Measurements from ENCODE around the gene LRRC45.

Gene LRRC45

DNA sequence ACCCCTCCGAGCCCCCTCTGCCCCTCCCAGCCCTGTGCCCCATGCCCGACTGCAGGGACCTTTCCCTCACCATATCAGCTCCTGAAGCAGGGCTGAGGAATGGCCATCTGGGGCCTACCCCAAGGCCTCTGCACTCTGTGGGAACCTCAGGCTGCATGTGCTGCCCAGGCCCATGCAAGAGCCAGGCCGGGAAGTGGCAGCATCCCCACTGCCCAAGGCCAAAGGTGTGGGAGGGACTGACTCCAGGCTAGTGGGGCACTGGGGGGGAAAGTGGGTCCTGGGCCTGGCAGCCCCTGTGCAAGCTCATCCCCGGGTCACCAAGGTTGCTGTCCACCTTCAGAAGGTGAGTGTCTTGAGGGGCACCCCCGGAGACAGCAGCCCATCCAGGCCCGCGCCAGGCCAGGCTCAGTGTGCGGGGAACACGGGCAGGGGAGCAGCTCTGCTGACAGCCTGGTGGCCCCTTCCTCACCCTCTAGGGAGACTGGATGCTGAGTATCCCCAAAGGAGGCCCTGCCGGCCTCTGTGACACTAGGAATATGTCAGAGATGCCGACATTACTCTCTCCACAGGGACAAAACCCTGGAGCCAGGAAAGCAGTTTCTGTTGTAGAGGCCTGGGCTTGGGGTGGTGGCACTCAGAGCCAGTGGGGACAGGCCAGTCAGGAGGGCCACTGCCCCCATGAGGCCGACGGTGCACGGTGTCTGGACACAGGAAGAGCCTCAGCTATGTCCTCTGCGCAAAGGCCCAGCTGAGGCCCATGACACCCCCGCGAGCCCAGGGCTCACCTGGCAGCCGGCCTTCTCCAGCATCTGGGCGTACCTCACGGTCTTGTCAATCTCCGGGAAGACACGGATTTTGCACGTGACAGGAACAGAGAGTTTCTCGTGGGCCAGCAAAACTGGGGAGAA lies 39.2 kb downstream of the LRRC45 start:
- DNase-seq (ENCODE audit: low read depth in 2 of 2): no peak

DNA sequence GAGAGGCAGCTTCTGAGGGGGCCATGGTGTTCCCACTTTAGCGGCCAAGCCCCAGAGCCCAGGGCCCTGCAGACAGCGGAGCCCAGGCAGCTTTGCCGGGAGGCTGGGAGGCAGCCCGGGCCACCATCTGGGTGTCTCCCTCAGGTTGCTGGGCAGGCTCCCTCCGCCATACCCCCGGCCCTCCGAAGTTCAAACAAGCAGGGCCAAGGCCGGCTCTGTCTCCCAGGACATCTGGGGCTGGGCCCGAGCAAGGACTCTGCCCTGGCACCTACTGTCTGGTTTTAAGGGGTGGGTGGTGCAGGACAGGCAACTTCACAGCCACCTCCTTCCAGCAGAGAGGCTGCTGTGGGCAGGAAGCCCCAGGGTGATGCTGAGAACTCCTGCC lies 39.9 kb downstream of the LRRC45 start:
- DNase-seq (ENCODE audit: low read depth in 2 of 2): no peak

DNA sequence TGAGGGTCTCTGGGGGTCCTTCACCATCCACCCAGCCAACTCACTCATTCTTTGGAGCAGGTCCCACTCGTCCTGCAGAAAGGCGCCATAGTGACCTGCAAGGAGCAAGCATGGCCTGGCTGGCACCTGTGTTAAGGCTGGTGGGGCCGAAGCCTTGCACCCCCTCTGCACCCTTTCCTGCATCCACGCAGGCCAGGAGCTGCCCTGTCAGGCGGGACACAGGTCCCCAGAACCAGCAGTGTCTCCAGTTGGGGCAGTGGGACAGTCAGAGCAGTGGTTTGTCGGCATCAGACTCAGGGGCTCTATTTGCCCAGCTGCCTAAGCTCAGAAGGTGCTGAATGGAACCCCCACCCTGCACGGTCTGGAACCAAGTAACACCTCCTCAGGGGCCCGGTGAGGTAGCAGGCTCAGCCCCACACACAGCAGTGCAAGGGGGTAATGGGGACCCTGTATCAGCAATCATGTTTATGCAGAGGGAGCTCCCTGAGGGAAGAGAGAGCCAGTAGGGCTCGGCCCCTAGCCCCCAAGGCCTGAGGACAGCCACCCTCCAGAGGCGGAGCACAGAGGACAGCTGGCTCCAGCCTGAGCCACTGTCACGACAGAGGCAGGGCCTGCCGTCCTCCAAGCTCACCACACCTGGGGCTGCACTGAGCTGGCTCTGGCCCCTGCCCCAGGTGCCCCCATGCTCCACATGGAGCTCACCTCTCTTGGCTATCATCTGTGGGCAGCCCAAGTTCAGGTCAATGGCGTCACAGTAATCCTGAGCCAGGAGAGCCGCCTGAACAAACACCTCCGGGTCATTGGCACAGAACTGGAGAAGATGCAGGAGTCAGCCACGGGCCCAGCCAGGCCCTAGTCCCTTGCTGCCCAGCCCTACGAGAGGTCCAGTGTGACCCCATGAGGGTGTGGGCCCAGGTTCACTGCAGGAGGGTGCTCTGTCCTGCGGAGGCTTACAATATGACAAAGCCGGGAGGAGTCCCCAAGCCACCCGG lies 40.6 kb downstream of the LRRC45 start:
- DNase-seq (ENCODE audit: low read depth in 2 of 2): no peak

DNA sequence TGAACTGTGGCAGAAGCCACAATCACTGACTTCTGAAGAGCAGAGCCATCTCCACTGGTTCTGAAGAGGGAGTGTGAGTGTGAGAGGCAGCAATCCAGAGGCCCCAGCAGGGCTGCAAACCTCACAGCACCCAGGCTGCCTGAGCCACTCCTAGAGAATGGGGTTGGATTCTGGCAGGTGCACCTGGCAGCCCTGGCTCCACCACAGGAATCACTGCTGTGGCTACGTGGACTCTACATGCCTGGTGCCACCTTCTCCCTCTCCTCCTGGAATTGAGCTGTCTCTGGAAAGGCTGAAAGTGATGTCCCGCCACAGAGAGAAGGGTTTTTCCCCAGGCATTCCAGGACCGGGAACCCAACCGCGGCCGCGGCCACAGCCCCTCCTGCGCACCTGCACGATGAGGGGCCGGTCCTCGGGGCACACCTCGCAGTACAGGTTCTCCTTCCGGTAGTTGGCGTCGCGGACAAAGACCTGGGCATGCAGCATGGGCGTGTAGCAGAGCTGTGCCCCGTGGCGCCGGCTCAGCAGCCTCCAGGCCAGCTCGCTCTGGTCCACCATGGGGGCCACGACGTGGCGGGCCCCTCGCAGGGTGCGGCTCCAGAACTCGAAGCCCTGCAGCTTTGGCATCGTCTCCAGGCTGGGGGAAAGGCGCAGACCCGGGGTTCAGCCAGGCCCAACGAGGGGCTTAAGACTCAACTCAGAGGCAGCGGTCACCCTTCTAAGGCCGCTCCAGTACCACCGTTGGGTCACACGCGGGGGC lies 41.5 kb downstream of the LRRC45 start:
- no peak for DNase-seq (ENCODE audit: low read depth in 2 of 2)

DNA sequence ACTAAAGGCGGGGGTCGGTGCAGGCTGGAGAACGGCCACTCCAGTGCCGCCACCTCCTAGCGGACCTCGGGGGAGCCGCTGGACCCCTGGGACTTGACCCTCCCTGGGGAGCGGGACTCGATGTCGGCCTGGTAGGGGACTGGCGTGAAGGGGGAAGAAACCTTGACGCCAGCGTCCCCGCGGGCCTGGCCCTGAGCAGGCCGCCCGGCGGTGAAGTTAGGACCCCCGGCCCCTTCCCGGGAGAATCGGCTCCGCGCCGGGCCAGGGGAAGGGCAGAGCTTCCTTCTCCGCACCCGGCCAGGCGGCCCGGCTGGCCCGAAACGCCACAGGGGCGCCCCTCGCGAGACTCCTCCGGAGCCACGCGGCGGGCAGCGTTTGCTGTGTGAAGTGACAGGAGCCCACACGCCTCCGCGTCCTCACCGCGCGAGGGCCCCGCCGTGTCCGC lies 42.1 kb downstream of the LRRC45 start:
- DNase-seq (ENCODE audit: low read depth in 2 of 2): no peak

DNA sequence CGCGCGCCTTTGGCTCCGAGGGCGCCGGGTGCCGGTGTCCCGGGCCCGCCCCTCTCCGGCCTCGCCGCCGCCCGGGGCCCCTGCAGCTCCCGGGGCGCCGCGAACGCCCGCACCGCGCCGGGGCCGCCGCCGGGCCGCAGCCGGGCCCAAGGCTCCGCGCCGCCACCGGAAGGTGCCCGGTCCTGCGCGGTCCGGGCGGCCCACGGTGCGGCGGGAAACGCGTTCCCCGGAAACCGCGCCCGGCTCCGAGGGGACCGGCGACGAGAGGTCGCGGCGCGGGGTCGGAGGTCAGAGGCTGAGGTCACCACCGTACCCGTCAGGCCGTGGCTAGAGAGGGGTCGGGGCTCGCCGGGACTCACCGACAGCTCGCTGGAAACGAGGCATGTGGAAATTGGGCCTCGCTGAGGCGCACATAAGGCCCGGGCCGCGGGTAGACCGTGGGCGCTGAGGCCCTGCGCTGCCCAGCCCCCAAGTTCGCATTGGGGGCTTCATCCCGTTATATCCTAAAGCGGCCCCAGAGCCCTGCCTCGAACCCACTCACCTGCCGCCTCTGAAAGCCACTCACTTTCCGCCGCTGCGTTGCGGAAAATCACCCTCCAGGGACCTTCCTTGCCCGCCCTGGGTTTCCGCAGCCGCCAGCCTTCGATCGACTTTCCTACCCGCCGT lies 42.7 kb downstream of the LRRC45 start, which contains the start of gene DUS1L:
Gene DUS1L, minus strand, starts transcription at position 167 of the 666 bp plus-strand sequence. CDS start 745 bp downstream, outside the sequence.
- DNase-seq (ENCODE audit: low read depth in 2 of 2): peak; percentile 41 to 61

DNA sequence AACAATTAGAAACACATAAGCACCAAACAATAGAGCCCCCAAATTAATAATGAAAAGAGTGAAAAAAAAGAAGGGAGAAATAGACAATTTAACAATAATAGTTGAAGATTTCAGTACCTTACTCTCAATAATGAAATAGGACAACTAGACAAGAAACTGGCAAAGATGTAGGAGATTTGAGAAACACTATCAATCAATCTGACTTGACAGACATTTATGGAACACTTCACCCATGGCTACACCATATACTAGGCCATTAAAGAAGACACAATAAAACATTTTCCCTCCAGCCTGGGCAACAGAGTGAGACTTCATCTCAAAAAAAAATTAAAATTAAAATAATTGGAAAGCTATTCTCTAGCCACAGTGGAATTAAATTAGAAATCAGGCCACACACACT lies 47.5 kb downstream of the LRRC45 start:
- no peak for DNase-seq (ENCODE audit: low read depth in 2 of 2)

DNA sequence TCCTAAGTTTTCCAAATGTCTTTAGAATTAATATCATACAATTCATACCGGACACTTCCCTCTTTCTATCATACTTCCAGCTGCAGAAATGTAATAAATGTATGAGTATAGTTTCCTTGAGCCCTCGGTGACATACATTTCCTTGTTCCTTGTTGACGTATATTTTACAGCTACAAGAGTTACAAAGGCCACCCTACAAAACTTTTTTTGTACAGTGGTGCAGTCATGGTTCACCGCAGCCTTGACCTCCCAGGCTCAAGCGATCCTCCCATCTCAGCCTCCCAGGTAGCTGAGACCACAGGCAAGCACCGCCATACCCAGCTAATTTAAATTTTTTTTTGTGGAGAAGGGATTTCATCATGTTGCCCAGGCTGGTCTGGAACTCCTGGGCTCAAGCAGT lies 49.7 kb downstream of the LRRC45 start:
- DNase-seq (ENCODE audit: low read depth in 2 of 2): no peak

DNA sequence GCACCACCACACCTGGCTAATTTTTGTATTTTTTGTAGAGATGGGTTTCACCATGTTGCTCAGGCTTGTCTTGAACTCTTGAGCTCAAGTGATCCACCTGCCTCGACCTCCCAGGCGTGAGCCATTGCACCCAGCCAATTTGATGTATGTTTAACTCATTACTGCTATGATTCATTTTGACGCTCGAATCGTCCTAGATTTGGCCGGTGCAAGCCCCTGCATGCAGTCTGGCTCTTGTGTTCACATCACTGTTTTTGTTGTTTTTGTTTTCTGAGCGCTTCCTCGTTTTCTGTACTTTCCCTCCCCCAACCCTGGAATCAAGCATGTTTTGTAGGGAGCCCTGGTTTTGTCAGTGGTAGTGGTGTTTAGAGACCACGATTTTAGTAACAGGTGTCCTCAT lies 50.3 kb downstream of the LRRC45 start:
- DNase-seq (ENCODE audit: low read depth in 2 of 2): no peak

DNA sequence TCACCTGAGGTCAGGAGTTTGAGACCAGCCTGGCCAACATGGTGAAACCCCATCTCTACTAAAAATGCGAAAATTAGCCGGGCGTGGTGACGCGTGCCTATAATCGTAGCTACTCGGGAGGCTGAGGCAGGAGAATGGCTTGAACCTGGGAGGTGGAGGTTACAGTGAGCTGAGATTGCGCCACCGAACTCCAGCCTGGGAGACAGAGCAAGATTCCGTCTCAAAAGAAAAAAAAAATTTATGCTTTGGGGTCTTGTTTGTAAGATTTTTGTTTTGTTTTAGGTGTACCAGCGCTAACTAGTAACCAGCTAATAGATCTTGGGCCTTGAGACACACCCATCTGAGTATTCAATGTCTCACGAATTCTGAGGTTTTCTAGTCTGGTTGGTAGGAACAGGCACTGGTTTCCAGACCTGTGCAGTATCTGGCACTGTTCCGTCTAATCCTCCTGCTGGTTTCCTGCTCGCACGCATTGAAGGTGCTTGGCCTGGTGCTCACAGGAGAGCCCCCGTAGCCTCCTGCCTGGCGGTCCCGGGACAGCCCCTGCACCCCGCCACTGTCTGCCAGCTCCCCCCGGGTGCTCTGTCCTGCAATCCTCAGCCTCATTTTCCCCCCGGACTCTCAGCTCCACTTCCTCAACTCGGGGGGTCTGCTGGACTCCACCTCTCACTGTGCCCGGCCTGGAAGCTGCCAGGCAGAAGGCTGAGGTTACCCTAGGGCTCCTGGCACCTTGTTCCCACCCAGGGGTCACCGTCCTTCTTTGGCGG lies 53.1 kb downstream of the LRRC45 start:
- DNase-seq (ENCODE audit: low read depth in 2 of 2): no peak

DNA sequence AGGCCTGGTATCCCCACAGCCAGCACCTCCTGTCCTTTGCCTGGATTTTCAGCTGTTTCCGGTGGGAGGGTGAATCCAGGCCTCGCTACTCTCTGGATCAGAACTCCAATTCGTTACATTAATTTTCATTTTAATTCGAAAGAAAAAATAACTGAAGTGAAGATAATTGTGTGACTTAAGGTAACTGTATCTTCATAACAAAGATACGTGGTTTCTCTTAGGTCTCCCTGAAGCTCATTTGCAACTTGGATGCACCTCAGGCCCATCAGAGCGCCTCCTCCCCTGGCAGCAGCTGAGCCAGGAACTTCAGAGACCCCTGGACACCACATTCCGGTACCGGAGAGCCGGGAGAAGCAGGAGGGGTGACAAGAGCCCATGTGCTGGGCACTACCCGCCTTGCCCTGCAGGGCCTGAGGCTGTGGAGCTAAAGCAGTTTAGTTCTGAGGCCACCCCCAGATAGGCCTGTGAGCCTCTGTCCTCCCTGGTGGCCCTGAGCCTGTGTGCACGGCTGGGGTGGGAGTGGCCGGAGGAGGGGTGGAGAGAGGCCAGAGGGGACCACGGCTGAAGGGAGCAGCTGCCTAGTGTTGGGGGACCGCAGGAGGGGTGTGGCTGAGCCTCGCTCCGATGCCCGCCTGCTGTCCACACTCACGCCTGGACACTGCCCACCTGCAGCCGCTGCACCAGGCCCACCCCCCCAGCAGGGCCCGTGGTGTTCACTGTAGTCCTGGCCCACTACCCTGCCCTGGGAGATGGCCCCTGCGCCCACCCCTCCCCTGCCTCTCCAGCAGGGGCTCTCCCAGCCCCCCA lies 53.9 kb downstream of the LRRC45 start:
- DNase-seq (ENCODE audit: low read depth in 2 of 2): no peak

DNA sequence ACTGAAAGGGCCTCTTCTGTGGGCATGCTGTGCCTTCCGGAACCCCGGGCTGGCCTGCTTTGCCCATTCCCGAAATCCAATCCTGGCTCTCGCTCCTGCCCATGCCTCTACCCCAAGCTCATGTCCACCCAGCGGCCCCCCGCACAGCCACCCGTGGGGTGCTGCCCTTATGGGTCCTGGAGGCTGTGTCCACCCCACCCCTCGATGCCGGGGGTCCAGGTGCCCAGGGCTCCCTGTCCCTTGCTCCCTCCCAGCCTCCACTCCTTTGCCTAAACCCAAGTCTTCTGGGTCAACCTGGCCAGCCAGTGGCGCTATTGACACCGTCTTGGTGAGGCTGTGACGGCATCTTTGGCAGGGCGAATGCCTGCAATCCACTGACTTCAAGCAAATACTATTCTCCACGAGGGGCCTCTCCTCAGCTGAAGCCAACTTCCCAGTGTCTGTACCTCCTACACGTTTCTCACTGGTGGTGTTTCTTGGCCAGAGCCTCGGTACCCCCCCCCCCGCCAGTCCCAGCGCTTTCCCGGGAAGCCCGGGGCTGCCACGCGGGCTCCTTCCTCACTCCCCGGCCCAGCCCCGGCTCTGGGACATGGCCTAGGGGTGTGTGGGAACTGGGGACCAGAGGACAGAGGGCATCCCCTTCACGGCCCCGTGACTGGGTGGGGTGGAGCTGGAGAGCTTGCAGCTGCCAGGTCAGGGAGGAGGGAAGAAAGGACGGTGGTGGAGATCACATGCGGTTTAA lies 54.7 kb downstream of the LRRC45 start:
- no peak for DNase-seq (ENCODE audit: low read depth in 2 of 2)

DNA sequence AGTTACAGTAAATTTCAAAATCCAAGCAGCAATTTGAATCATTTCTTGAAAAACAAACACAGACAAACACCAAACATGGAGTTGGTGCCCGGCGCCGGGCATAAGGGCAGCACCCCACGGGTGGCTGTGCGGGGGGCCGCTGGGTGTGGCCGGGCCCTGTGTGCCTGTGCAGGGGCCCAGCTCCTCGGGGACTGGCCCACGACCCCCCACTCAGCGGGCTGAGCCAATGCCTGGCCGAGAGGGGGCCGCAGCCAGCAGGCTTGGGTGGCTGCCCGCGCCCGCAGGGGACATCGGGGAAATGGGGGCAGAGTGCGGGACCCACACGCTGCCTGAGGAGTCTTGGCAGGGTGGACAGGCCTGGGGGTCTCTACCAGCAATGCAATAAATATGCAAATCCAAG lies 55.3 kb downstream of the LRRC45 start:
- no peak for DNase-seq (ENCODE audit: low read depth in 2 of 2)

DNA sequence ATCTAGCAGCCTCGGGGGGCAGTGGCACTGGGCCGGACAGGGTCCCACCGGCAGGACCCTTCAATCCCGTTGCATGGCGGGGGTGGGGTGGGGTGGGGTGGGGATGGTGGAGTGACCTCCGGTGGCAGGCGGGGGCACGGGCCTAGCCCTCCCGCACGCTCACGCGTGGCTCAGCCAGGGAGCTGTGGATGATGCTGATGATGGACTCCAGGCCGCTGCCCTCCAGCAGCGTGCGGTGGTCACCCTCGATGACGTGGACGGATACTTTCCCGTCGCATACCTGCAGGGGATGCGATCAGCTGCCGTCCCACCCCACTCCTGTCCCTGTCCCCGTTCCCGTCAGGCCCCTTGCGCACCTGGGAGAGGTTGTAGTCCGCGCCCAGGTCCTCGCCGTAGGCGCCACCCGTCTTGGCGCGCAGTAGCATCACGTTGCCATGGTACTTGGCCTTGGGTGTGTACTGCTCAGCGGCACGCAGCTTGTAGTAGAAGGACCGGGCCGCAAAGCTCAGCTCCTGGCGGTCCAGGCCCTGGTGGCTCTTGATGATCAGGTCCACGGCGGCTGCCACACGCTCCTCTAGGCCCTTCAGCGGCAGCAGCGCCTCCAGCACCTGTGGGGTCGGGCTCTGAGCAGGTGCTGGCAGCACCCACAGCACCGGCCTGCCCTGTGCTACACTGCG lies 56.0 kb downstream of the LRRC45 start:
- DNase-seq (ENCODE audit: low read depth in 2 of 2): no peak

DNA sequence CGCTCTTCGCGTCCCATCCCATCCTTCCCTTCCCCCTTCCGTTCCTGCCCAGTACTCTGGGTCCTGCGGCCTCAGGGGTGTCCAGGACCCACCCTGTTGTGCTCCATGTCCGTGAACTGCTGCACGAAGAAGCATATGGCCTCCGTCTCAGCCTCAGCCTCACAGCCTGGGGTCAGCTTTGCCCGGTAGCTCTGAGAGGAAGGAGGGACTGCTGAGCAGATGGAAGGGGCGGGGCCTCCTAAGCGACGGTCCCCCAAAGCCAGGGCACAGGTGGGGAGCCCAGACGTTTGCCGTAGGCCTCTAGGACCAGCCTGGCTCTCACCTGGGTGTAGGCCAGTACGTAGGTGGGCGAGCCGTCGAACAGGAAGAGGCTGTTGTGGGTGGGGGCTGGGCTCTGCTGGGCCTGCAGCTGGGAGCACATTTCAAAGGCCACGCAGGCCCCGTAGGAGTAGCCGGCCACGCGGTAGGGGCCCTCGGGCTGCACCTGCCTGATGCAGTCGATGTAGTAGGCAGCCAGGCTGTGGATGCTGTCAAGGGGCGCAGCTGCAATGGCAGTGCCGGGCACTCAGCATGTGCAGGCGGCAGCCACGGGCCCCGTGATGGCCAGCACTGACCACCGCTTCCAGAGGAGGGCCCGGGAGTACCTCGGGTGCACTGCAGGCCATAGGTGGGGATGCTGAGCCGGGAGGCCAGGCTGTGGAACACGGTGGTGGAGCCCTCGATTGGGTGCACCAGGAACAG lies 57.1 kb downstream of the LRRC45 start:
- no peak for DNase-seq (ENCODE audit: low read depth in 2 of 2)
